DOHH2 (cell line): ENCODE data around the gene ITGB5.

Experiments used
- EZH2phosphoT487 ChIP-seq: fragments of 200-600 bp; sonication (generic); IDR thresholded peaks from 2 replicates; pipeline ENCODE4 v1.6.1; 2017; ENCODE audit warnings: borderline replicate concordance, mild to moderate bottlenecking, antibody characterized with exemption, low read length, moderate library complexity, mixed read lengths
- TF ChIP-seq, protein P1 (sequence below): fragments of 200-600 bp; sonication (generic); IDR thresholded peaks from one replicate; pipeline ENCODE4 v1.5.1; 2014; ENCODE audit warnings: antibody characterized with exemption, mild to moderate bottlenecking, low read depth, low read length; ENCODE audit not compliant: poor library complexity, severe bottlenecking

DNA sequence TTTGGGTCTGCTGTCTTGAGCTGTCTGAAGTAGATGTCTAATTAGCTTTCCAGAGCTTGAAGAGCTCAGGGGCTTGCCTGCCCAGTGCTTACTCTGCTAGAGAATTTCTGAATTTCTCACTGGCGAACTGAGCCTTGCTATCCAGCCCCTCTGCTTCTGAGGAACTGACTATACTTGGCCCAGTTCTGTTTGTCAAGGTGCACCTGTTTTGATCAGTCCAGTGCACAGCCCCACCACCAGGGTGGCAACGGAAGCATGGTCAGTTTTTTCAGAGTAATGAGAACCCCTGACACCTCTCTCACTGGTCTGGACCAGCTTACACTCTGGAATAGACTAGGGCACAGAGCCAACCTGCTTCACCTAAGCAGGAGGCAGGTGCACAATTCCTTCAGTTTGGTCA, 25.2 kb downstream of the ITGB5 start:
- TF ChIP-seq, protein P1, sequence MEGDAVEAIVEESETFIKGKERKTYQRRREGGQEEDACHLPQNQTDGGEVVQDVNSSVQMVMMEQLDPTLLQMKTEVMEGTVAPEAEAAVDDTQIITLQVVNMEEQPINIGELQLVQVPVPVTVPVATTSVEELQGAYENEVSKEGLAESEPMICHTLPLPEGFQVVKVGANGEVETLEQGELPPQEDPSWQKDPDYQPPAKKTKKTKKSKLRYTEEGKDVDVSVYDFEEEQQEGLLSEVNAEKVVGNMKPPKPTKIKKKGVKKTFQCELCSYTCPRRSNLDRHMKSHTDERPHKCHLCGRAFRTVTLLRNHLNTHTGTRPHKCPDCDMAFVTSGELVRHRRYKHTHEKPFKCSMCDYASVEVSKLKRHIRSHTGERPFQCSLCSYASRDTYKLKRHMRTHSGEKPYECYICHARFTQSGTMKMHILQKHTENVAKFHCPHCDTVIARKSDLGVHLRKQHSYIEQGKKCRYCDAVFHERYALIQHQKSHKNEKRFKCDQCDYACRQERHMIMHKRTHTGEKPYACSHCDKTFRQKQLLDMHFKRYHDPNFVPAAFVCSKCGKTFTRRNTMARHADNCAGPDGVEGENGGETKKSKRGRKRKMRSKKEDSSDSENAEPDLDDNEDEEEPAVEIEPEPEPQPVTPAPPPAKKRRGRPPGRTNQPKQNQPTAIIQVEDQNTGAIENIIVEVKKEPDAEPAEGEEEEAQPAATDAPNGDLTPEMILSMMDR = no peak
- no peak for TF ChIP-seq EZH2phosphoT487
